Nephron progenitor cell (in vitro differentiated cells): ENCODE results near the gene FCHO1.

Experiments
- DNase-seq: peaks from one replicate; pipeline ENCODE4 v3.0.0; 2021
- H3K27ac Mint-ChIP-seq: 2 replicates; pipeline ENCODE4 v1.8.0; 2021; ENCODE audit warnings: mild to moderate bottlenecking, moderate library complexity, mixed read lengths
- H3K27me3 Mint-ChIP-seq: 2 replicates; pipeline ENCODE4 v1.8.0; 2021; ENCODE audit warnings: mild to moderate bottlenecking, low read depth, mixed read lengths; ENCODE audit not compliant: poor library complexity
- H3K36me3 Mint-ChIP-seq: 2 replicates; pipeline ENCODE4 v1.8.0; 2021; ENCODE audit warnings: low read depth, mixed read lengths
- H3K4me1 Mint-ChIP-seq: 2 replicates; pipeline ENCODE4 v1.8.0; 2021; ENCODE audit warnings: mixed read lengths
- H3K4me3 Mint-ChIP-seq: 2 replicates; pipeline ENCODE4 v1.8.0; 2021; ENCODE audit warnings: mild to moderate bottlenecking, moderate library complexity, mixed read lengths
- H3K9me3 Mint-ChIP-seq: 2 replicates; pipeline ENCODE4 v1.8.0; 2021; ENCODE audit warnings: mild to moderate bottlenecking, moderate library complexity, mixed read lengths
- TF ChIP-seq, protein P1 (sequence below): fragments of 200-600 bp; sonication (generic); IDR thresholded peaks from 2 replicates; pipeline ENCODE4 v1.5.0; 2021; ENCODE audit warnings: antibody characterized with exemption

Gene FCHO1

DNA sequence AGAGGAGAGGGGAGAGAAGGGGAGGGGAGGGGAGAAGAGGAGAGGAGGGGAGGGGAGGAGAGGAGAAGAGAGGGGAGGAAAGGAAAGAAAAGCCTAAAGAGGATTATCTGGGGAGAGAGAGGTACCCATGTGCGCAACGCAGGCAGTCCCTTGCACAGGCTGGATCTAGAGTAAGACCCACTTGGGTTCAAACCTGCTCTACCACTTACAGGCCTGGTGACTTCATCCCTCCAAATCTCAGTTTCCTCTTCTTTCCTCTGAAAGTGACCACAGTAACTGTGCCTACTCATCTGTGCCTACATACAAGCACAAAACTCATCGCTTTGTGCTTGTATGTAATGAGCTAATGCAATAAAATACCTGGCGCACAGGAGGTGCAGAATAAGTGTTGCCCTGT, 32.7 kb upstream of the FCHO1 start:
- Mint-ChIP-seq H3K4me3 (peak overlapping the region; percentile 89), H3K36me3 (peaks cover 8% of the 10 kb centered on the region), H3K27ac (no peak overlapping the region), H3K27me3 (peaks cover 11% of the 10 kb centered on the region), H3K4me1 (peaks cover 31% of the 10 kb centered on the region), H3K9me3 (no peaks in the 10 kb centered on the region)
- TF ChIP-seq, protein P1, sequence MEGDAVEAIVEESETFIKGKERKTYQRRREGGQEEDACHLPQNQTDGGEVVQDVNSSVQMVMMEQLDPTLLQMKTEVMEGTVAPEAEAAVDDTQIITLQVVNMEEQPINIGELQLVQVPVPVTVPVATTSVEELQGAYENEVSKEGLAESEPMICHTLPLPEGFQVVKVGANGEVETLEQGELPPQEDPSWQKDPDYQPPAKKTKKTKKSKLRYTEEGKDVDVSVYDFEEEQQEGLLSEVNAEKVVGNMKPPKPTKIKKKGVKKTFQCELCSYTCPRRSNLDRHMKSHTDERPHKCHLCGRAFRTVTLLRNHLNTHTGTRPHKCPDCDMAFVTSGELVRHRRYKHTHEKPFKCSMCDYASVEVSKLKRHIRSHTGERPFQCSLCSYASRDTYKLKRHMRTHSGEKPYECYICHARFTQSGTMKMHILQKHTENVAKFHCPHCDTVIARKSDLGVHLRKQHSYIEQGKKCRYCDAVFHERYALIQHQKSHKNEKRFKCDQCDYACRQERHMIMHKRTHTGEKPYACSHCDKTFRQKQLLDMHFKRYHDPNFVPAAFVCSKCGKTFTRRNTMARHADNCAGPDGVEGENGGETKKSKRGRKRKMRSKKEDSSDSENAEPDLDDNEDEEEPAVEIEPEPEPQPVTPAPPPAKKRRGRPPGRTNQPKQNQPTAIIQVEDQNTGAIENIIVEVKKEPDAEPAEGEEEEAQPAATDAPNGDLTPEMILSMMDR, result no peak
- DNase-seq, result no peak

- Mint-ChIP-seq H3K27me3 (peaks cover 11% of the 10 kb centered on the region), H3K9me3 (no peaks in the 10 kb centered on the region), H3K27ac (peak within 1 kb of the TSS; percentile 83), H3K4me3 (peak within 1 kb of the TSS; percentile 89), H3K4me1 (peaks cover 31% of the 10 kb centered on the region), H3K36me3 (peaks cover 12% of the 10 kb centered on the region)
- TF ChIP-seq, protein P1, result no peak
- peak; percentile 89 for DNase-seq
Measured at GRCh38 chr19:17718947-17719711, 32.1 kb upstream of the FCHO1 start, which contains the start of gene MAP1S. Gene MAP1S (plus strand): TSS chr19:17719480. CDS start chr19:17719503, 23 bp downstream.

DNA sequence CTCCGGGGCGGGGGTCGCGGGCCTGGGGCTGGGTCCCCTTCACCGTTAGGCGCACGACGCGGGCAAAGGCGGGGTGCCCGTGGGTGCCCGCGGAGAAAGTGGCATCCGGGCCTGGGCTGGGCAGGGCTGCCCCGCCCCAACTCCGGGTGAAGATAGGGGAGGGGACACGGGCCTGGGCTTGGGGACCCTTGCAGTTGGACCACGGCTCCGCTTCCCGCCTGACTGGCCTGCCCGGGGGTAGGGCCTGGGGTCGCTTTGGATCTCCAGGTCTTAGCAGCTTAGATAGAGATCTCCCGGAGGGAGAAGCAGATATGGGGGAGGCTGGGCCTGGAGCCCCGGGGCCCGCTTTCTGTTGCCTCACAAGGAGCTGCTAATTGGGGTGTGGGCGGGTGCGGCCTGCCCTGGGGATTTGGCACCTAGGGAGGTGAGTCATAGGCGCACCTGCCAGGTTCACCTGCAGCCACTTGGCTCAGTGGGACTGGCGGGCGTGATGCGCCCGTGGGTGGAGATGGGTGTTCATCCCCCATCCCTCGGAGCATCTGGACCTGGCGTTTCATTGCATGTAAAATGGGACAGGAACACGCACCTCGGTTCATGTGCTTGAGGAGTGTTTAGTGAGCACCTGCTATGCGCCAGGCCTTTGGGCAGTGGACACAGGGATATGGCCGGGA, 31.4 kb upstream of the FCHO1 start:
- Mint-ChIP-seq H3K36me3 (peaks cover 19% of the 10 kb centered on the region), H3K27me3 (peaks cover 6% of the 10 kb centered on the region), H3K9me3 (no peaks in the 10 kb centered on the region), H3K4me3 (peak overlapping the region; percentile 88), H3K27ac (no peak overlapping the region), H3K4me1 (peaks cover 31% of the 10 kb centered on the region)
- no peak for DNase-seq
- TF ChIP-seq, protein P1, result no peak

DNA sequence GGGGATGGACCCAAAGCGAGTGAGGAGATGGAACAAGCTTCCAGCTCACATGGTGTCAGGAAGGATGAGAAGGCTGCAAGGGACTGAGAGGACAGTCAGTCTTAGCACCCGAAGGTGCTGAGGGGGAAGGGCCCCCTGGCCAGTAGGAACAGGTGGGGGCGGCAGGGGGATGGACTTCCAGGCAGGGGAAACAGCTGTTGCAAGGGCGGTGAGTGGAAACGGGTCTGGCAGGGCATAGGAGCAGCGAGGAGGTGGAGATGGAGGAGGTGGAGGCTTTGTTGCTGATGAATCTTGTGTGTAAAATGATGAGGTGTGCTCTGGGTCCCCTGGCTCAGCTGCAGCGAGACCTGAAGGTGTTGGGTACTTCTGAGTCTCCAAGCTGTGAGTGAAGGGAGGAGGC, 30.8 kb upstream of the FCHO1 start:
- H3K36me3 Mint-ChIP-seq, result peaks cover 23% of the 10 kb centered on the region
- H3K27ac Mint-ChIP-seq, result no peak overlapping the region
- TF ChIP-seq, protein P1, result no peak
- H3K4me3 Mint-ChIP-seq, result peak overlapping the region; percentile 88
- no peaks in the 10 kb centered on the region for H3K9me3 Mint-ChIP-seq
- DNase-seq, result no peak
- peaks cover 6% of the 10 kb centered on the region for H3K27me3 Mint-ChIP-seq
- peaks cover 31% of the 10 kb centered on the region for H3K4me1 Mint-ChIP-seq

DNA sequence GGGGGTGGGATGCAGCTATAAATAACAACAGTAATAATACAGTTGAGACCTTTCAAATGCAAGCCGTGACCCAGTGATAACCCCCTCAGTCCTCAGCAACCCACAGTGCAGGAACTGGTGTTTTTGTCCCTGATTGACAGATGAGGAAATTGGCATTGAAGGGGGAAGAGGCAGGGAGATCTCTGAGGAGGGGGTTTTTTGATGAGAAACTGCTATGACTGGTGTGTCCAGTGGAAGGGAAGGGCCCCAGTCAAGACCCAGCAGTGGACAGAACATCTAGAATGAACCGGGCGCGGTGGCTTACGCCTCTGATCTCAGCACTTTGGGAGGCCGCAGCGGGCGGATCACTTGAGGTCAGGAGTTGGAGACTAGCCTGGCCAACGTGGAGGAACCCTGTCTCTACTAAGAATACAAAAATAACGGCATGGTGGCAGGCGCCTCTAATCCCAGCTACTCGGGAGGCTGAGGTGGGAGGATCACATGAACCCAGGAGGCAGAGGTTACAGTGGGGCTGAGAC, 30.1 kb upstream of the FCHO1 start:
- no peak for DNase-seq
- H3K4me1 Mint-ChIP-seq, result peaks cover 31% of the 10 kb centered on the region
- peaks cover 24% of the 10 kb centered on the region for H3K36me3 Mint-ChIP-seq
- TF ChIP-seq, protein P1, result no peak
- no peak overlapping the region for H3K27ac Mint-ChIP-seq
- no peaks in the 10 kb centered on the region for H3K9me3 Mint-ChIP-seq
- H3K27me3 Mint-ChIP-seq, result peaks cover 4% of the 10 kb centered on the region
- peak overlapping the region; percentile 88 for H3K4me3 Mint-ChIP-seq
